Measurements from ENCODE around the gene FAM20B. TPM values are rescaled to one million over a fixed set of nuclear protein-coding genes. Genes with fewer than 3 reads are reported as not detected.

Gene FAM20B
- total and polyA plus RNA-seq, 8 donors, result 5.4 to 24.6 (median 16.0) TPM

- H3K9me3 ChIP-seq, result no peaks in the 10 kb centered on the region
- no peaks in the 10 kb centered on the region for H3K27me3 ChIP-seq
- ATAC-seq, result no peak
- WGBS, 2 donors, result 78 to 82% methylated on average over 16 of the region's 16 CpGs
- DNase-seq, result peak in 1 of 6 donors; percentile 46
- no peak for FAIRE-seq
- H3K4me1 ChIP-seq, result peaks cover 9 to 14% (median 10%) of the 10 kb centered on the region in 3 donors
- peaks cover 0 to 20% (median 11%) of the 10 kb centered on the region in 3 donors for H3K36me3 ChIP-seq
- intact Hi-C loops (cut with DNase I), result no loop called here
- no peak overlapping the region for H3K4me3 ChIP-seq
- H3K27ac ChIP-seq, result peak overlapping the region in 2 of 4 donors; percentile 22 to 56
- no peak for TF ChIP-seq CTCF (IDR thresholded peaks at IDR 0.05)
Observed at GRCh38 chr1:179089827-179090482, 64.3 kb downstream of the FAM20B start.

- no peak overlapping the region for H3K4me3 ChIP-seq
- DNase-seq, result peak in 1 of 6 donors; percentile 48
- no peak for FAIRE-seq
- H3K27ac ChIP-seq, result peak overlapping the region in 3 of 4 donors; percentile 12 to 56 (median 22)
- ATAC-seq, result peak in 2 of 4 donors; percentile 11 to 12
- intact Hi-C loops (cut with DNase I), result no loop called here
- peaks cover 0 to 25% (median 11%) of the 10 kb centered on the region in 3 donors for H3K36me3 ChIP-seq
- H3K9me3 ChIP-seq, result no peaks in the 10 kb centered on the region
- H3K27me3 ChIP-seq, result no peaks in the 10 kb centered on the region
- 61 to 68% methylated on average over 8 of the region's 8 CpGs for WGBS, 2 donors
- H3K4me1 ChIP-seq, result peaks cover 9 to 14% (median 10%) of the 10 kb centered on the region in 3 donors
- no peak for TF ChIP-seq CTCF (IDR thresholded peaks at IDR 0.05)
Observed at GRCh38 chr1:179090522-179090921, 64.8 kb downstream of the FAM20B start.

GRCh38 chr1:179090923-179091322 is 65.2 kb downstream of the FAM20B start:
- 80 to 82% methylated on average over 4 of the region's 4 CpGs for WGBS, 2 donors
- intact Hi-C loops (cut with DNase I), result no loop called here
- Histone ChIP-seq H3K36me3 (peaks cover 0 to 24% (median 11%) of the 10 kb centered on the region in 3 donors), H3K4me1 (peaks cover 9 to 14% (median 10%) of the 10 kb centered on the region in 3 donors), H3K4me3 (no peak overlapping the region), H3K27ac (peak overlapping the region; percentile 12 to 56 (median 26)), H3K27me3 (no peaks in the 10 kb centered on the region), H3K9me3 (no peaks in the 10 kb centered on the region)
- no peak for TF ChIP-seq CTCF (IDR thresholded peaks at IDR 0.05)
- ATAC-seq (no peak), DNase-seq (peak in 1 of 6 donors; percentile 26), FAIRE-seq (no peak)

- peak overlapping the region; percentile 13 to 56 (median 38) for H3K27ac ChIP-seq
- 3 to 6% methylated on average over 5 of the region's 5 CpGs for WGBS, 2 donors
Observed at GRCh38 chr1:179091691-179092165, 66.0 kb downstream of the FAM20B start.

More at GRCh38 chr1:179091691-179092165, 66.0 kb downstream of the FAM20B start:
- ATAC-seq (peak; percentile 66 to 83 (median 80)), DNase-seq (peak in 5 of 6 donors; percentile 58 to 79 (median 67)), FAIRE-seq (no peak)
- Histone ChIP-seq H3K4me1 (peaks cover 9 to 14% (median 10%) of the 10 kb centered on the region in 3 donors), H3K4me3 (no peak overlapping the region), H3K27me3 (no peaks in the 10 kb centered on the region), H3K9me3 (no peaks in the 10 kb centered on the region), H3K36me3 (peaks cover 0 to 31% (median 11%) of the 10 kb centered on the region in 3 donors)
- intact Hi-C loops (cut with DNase I), result no loop called here
- TF ChIP-seq CTCF (IDR thresholded peaks at IDR 0.05), result no peak

Measured in pancreas (tissue), 10 donors.